NCI-H1694 (cell line): ENCODE results near the gene TRIM52.

Source experiments
- DNase-seq: peaks from one replicate; lab custom pipeline; 2025; lab: John Stamatoyannopoulos, UW

The TRIM52 gene

DNA sequence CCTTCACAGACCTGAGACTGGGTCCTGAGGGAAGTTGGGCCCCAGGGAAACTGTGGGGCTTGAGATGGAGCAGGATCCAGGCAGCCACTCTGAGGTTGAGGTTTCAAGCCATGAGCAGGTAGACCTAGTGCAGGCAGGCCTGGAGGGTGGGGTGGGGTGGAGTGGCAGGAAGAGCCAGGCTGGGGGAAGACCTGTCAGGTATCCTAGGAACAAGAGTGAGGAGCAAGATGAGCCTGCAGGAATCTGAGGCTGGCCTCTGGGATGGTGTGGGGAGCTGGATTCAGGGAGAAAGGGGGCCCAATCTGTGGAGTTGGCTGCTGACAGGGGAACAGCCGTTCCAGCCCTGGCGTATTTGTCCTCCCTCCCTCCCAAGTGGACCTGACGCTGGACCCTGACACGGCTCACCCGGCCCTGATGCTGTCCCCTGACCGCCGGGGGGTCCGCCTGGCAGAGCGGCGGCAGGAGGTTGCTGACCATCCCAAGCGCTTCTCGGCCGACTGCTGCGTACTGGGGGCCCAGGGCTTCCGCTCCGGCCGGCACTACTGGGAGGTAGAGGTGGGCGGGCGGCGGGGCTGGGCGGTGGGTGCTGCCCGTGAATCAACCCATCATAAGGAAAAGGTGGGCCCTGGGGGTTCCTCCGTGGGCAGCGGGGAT lies 27.0 kb downstream of the TRIM52 start:
- no peak for DNase-seq

- no peak for DNase-seq
These were observed 27.7 kb downstream of the TRIM52 start for GRCh38 chr5:181233088-181233800.

DNA sequence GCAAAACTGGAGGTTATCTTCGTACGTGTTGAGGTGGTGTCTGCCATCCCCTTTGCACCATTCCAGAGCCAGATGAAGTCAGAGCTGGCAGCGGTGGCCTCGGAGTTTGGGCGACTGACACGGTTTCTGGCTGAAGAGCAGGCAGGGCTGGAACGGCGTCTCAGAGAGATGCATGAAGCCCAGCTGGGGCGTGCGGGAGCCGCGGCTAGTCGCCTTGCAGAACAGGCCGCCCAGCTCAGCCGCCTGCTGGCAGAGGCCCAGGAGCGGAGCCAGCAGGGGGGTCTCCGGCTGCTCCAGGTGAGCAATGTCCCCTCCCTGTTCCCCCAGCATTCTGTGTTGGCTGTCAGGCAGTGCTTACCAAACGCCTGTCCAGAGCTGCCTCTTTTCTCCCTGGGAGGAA lies 28.4 kb downstream of the TRIM52 start:
- no peak for DNase-seq

GRCh38 chr5:181231432-181231831 lies 29.5 kb downstream of the TRIM52 start:
- DNase-seq = no peak

DNA sequence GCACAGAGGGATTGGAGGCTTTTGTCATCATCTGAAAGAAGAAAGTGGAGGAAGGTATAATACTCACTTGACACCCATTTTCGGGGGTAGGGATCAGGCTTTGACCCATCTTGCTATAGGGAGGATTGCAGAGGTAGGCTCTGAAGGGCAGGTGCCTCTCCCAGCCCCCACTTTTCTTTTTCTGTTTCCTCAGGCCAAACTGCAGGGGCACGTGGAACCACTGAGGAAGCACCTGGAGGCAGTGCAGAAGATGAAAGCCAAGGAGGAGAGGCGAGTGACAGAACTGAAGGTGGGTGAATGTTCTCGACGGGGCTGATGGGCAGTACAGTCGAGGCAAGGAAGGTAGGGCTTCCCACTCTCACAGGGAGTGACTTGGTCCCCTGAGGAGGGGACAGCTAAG lies 30.4 kb downstream of the TRIM52 start:
- DNase-seq = no peak

DNA sequence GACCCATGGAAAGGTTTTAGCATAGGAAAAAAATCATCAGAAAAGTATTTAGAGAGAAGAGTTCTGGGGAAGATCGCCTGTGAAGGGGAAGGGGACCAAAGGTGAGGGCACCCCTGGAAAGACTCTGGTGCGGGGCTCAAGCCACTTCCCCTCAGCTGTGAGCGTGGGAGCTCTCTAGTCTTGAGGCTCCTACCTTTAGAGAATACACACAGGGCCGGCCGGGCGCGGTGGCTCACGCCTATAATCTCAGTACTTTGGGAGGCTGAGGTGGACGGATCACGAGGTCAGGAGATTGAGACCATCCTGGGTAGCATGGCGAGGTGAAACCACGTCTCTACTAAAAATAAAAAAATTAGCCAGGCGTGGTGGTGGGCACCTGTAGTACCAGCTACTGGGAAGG lies 30.9 kb downstream of the TRIM52 start:
- DNase-seq = no peak

DNA sequence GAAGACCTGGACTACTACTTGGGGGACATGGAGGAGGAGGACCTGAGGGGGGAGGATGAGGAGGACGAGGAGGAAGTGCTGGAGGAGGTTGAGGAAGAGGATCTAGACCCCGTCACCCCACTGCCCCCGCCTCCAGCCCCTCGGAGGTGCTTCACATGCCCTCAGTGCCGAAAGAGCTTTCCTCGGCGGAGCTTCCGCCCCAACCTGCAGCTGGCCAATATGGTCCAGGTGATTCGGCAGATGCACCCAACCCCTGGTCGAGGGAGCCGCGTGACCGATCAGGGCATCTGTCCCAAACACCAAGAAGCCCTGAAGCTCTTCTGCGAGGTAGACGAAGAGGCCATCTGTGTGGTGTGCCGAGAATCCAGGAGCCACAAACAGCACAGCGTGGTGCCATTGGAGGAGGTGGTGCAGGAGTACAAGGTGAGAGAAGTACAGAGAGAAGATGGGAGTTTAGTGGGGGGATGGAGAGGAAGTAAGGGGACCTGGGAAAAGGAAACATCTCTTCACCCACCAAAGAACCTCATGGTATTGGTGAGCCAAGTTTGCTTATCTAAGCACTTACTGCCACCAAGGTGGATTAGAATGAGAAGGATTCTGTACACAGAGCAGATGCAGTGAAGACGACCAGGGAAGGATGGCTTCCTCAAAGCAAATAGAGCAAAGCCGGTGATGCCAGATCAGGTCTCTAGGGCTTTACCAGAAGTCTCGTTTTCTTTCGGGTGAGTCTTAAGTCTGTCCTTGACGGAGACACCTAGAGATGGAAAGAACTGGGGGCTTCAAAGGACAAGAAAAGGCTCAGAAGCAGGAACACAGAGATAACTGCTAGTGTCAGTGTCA lies 36.3 kb downstream of the TRIM52 start:
- no peak for DNase-seq

- no peak for DNase-seq
These were observed 37.1 kb downstream of the TRIM52 start for GRCh38 chr5:181223729-181224389.

GRCh38 chr5:181223058-181223728 lies 37.8 kb downstream of the TRIM52 start, which contains the start of gene TRIM41:
Gene TRIM41, plus strand, starts transcription at chr5:181223281. Its CDS starts 719 bp downstream, at chr5:181224000.
- no peak for DNase-seq

- no peak for DNase-seq
These were observed 38.3 kb downstream of the TRIM52 start for GRCh38 chr5:181222630-181223057.

DNA sequence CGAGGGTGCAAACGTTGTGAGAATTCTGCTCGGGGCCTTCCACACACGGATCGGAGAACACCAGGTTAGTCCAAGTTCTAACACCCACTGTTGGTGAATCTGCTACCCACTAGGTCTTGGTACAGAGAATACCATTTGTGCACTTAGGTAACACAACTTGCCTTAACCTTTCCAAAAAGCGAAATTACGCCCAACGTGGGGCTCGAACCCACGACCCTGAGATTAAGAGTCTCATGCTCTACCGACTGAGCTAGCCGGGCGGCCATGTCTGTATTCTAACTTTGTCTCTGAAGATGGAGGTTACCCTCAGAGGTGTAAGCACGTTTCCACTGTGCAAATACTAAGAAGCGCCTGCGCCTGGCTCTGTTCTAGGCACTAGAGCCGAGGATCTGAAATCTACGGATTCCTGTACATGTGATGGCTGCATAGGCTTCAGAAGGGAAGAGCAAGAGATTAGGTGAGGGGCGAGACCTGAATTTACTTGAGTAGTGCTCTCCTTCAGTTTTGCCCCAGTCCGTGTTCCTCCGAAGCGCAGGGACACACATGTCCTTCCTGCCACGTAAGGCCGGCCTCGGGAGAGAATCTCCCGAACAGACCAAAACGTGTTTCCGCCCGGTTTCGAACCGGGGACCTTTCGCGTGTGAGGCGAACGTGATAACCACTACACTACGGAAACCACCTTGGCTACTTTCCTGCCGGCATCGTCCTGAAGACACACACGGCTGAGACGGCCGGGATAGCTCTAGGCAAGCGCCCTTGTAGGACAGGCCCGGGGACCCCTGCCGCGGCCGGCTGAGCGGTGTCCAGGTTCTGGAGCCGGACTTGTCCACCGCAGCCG lies 38.9 kb downstream of the TRIM52 start:
- DNase-seq = no peak

DNA sequence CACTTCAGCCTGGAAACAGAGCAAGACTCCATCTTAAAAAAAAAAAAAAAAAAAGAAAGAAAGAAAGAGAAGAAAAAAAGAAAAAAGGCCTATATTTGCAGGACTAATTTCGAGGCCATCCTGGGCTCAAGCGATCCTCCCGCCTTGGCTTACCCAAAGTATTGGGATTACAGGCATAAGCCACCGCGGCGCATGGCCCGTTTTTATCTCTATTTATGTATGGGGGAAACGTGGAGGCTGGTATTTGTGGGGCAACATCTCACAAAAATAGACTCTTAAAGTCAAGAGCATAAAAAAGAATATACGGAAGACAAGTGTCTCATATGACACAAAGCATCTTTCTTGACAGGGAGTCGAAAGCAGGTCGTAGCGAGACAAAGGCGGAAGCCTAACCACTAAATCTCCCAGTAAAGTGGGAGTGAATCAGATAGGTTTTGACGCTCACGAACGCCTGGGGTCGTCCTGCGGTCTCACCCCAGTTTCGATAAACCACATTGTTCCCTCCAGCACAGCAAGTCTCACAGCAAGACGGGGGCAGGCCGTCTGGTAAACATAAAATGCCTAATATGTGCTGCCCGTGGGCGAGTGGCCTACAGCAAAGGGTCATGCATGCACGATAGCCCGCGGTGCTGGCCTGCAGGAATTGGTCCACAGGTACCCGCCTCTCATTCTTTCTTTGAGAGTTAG lies 39.7 kb downstream of the TRIM52 start:
- DNase-seq = no peak

GRCh38 chr5:181220178-181220515 lies 40.8 kb downstream of the TRIM52 start:
- DNase-seq = no peak

DNA sequence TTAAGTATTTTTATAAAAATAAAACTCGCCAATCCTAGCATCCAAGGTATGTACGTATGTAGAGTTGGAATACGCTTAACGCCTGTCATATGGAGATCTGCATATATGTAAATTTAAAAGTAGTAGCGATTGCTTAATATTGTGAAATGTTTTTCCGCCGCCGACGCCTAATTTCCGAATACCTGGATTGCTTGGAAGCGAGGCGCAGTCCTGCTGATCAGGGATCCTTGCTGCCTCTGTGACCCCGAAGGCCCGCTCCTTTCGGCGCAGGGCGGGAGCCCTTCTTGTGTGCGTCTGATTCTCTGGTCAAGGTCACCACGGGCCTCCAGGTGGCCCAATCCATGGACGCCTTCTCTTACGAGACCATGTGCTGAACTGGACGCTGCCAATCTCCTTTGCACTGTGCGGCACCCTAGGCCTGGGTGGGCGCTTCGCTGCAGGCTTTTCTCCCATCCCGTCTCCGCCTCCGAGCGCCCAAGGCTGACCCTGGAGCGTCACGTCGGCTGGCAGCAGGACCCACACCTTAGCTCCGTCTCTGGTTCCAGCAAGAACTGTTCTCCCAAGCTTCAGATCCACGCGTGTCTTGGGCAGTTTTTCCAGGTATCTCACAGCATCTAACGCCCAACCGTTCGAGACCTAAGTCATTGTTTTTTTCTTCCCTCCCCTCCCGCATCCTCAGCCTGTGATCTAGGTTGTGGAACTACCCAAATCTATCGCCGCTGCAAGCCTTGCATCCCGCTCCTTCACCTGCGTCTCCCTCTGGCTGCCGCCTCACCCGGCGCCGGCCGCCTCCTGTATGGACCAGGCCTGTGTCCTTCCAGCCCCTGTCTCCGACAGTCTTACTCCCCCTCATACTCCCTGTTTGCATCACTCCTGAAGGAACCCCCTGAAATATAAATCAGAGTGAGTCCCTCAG lies 41.4 kb downstream of the TRIM52 start:
- DNase-seq = no peak

DNA sequence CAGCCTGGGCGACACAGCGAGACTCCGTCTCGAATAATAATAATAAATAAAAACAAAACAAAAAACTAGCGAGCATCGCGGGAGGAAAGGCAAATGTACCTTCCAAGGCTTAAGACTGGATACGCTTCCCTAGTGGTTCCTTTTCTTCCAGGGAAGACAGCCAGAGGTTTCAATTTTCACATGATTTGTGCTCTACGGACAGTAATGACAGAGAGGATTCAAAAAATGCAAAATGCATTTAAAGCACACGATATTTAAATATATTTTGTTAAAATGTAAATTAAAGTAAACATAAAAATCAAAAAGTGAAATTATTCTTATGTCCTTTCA lies 42.2 kb downstream of the TRIM52 start:
- DNase-seq = no peak

GRCh38 chr5:181217803-181218062 lies 43.2 kb downstream of the TRIM52 start:
- no peak for DNase-seq

DNA sequence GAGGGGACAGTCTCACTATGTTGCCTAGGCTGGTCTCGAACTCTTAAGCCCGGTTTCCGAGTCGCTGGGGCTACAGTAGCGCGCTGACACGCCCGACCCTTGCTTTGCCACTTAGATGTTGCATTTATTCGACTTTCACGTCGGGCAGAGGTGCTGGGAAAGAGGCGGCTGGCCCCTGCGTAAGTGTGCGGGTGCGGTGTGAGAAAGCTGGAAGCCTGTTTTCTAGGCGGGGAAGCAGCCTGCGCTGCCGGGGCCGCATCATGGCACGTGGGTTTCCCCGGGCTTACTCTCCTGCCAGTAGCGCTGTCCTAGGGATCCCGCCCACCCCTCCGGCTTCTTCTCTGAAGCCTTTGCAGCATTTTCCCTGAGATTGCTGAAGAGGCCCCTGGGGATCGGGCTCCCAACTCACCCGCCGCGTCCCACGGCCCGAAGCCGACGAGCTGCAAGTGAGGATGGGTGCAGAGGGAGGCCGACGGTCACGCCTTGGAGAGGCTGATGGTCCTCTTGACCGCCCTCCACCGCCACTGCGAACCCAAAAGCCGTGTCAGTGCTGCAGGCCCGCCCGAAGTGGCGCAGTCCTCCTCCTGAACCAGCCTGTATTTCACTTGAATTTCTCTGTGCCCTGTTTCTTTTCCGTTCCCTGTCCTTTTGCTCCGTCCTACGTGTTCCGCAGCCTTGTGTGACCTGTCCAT lies 43.7 kb downstream of the TRIM52 start:
- DNase-seq = no peak

DNA sequence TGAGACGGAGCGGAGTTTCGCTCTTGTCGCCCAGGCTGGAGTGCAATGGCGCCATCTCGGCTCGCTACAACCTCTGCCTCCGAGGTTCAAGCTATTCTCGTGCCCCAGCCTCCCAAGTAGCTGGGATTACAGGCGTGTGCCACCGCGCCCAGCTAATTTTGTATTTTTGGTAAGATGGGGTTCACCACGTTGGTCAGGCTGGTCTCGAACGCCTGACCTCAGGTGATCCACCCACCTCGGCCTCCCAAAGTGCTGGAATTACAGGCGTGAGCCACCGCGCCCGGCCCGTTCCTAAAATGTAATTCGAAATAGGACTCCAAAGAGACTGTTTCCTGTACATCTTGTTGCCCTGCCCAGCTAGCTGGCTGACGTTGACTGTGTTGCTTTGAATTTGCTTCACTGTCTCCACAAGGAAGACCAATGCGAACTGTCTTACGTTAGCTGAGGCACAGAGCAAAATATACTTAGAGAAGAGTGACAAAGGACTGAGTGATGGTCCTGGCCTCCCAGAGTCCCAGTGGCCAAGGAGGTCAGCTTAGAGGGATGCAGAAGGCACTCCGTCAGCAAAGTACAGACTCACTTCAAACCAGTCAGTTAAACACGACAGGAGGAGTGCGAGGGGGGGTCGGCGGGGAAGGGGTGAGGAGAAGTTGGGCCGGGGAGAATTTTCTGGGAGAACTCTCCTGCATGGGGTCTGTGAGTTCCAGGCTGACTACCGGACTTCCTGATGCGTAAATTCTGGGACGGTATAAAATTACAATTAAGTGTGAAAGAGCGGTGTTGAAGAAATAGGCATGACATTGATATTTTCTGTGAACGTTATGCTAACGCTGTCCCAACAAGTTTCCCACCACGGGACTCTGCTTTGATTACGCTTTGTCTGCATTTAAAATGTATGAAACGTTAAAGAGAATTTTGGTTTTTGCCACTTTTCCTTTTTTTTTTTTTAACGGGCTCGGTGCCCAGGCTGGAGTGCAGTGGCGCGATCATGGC lies 44.6 kb downstream of the TRIM52 start:
- DNase-seq = no peak
